Measurements from ENCODE around the gene MIDN.

The MIDN gene

DNA sequence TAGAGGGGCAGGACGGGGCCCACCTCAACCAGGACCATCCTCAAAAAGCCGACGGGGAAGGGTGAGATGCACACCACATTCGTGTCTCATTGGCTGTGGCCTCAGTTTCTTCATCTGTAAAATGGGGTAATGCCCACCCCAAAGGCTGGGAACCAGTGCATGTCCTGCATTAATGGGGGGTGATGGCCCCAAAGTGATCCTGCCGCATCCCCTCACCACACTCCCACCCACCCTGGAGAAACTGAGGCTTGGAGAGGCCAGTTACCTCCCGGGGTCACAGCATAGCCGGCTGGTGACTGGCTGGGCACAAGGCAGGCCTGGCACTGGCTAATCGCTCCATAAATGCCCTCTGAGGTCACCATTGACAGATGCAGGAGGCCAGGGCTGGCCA lies 640 bp upstream of the MIDN start:
- no peak for DNase-seq

DNA sequence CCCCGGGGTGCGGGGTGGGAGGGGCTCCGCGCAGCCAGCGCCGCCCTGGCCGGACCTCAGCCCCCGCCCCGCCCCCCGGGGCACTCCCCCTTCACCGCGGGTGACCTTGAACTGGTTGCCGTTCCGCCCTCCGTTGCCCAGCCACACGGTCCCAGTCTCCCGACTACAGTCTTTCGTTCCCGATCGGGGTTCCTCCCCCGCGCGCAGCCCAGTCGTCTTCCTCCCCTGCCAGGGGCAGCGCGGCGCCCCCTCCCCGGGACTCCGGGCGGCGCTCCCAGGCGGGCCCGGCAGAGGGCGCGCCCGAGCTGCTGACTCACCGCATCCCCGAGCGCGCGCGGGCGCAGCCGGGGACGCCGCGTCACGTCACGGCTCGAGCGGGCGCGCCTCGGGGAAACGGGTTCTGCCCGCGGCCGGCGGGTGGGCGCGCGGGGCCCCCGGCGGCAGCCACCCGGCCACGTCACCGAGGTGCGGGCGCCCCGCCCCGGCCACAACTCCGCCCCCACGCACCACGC lies 459 bp downstream of the MIDN start:
- peak; percentile 84 for DNase-seq

DNA sequence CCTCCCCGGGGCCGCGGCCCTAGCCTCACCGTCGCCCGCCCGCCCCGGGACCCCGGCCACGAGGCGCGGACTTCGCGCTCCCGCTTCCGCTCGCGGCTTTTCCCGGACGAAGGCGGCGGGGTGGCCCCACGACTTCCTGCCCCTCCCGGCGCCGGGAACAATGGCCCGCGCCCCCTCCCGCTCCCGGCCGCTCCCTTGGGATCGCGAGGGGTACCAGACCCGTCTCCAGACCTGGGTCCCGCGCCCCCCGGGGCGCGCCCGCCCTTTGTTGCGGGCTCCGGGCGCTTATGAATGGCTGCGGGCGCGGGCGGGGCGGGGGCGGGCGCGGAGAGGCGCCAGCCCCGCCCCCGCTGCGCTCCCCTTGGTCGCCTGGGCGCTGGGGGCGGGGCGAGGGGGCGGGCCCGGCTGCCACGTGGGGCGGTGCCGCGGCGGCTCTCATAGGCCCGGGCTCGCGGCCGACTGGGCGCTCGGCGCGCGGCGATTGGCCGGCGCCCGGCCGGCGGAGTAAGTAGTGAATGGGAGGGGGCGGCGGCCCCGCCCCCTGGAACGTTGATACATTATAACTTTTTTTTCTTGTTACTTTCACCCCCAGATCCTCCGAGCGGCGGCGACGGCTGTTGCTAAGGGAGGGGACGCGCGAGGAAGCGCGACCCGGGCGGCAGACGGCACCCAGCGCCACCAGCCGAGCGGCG lies 1.1 kb downstream of the MIDN start:
- peak; percentile 93 for DNase-seq

DNA sequence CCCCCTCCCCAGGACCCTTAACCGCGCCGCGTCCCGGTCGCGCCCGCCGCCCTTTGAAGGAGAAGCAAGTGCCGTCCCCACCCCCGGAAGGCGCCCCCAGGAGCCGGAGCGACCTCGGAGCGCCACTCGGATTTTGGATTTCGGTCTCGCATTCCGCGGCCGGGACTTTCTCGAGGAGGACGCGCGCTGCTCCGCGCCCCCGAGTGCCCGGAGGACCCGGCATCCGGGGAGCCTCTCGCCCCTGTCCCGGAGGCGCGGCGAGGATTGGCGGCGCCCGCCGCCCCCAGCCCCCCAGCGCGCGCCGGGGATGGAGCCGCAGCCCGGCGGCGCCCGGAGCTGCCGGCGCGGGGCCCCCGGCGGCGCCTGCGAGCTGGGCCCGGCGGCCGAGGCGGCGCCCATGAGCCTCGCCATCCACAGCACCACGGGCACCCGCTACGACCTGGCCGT lies 1.6 kb downstream of the MIDN start:
- no peak for DNase-seq

DNA sequence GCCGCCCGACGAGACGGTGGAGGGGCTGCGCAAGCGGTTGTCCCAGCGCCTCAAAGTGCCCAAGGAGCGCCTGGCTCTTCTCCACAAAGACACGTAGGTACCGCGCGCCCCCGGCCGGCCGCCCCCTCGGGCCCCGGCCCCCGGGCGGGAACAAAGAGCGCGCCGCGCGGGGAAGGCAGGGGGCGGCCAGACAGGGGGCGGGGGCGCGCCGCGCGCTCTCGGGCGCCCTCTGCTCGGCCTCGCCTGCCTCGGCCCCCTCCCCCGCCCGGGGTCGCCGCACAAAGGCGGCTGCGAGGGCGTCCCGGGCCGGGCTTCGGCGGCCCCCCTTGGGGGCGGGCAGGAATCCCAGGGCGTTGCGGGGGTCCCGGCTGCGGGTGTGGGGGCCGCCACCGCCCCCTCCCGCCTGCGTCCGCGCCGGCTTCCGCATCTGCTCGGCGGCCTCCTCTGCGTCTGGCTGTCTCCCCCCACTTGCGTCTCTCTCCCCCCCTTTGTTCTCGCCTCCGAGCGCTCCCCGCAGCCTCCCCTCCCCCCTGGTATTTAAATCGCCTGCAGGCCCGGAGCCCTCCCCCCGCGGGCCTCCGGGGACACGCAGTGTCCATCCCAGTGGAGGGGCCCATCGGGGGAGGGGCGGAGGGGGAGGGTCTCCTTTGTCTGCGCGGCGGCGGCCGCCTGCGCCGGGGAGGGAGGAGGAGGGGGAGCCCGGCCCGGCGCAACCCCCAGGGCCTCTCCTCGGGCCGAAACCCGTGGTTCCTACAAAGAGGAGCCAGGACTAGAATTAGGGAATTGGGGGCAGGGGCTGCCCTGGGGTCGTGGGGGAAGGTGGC lies 2.3 kb downstream of the MIDN start:
- peak; percentile 50 for DNase-seq

DNA sequence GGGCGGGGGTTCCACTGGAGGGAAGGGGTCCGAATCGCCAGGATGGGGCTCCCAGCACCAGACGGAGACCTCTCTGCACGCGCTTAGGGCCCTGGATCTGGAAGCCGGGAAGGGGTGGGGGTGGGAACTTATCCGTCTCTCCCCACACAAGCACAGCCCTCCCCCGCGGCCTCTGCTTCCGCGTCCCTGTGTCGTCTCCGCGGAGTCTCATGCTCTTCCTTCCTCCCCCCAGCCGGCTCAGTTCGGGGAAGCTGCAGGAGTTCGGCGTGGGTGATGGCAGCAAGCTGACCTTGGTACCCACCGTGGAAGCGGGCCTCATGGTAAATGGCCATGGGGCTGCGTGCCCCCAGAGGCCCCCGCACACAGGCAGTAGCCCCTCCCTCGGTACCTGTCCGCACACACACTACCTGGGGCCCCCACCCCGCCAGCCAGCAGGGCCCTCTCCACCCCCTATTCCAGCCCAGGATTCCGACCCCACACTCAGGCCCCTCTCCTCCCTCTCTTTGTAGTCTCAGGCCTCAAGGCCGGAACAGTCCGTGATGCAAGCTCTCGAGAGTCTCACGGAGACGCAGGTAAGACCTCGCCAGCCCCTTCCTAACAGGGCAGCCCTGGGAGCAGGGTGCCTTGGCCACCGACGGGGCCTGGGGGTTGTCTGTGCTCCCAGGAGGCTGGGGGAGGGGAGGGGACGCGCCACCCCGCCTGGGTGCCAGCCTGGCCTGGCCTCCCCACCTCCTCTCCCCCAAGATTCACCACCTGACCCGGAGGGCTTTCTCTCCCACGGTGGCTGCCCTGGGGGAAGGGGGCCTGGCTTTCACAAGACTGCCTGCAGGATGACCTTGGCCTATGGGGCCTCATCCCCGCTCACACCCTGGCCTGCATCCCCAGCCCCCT lies 3.2 kb downstream of the MIDN start:
- DNase-seq, result peak; percentile 68

DNA sequence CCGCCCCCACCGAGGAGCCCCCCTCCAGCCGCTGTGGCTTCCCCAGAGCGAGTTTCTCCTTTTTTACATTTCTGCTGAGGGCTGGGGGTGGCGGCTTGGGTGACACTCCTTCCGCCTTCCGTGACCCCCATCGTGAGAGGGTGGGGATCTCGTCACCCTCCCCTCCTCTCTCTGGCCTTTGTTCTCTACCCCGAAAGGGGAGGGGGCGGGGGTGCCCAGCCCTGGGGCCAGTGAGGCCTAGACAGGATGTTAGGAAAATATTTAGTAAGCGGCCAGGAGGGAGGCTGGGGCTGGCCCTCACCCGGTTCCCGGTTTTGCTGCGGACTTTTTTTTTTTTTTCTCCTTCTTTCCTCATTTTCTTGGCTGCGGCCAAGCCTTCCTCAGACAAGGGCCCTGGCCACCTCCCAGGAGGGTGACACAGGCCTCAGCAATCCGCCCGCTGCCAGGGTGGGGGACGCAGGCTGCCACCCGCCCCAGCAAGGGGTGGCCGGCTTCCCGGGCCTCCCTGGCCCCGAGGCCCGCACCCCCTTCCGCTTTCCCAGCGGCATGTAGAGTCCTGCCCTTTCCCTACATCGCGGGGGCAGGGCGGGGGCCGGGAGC lies 3.9 kb downstream of the MIDN start:
- peak; percentile 50 for DNase-seq

DNA sequence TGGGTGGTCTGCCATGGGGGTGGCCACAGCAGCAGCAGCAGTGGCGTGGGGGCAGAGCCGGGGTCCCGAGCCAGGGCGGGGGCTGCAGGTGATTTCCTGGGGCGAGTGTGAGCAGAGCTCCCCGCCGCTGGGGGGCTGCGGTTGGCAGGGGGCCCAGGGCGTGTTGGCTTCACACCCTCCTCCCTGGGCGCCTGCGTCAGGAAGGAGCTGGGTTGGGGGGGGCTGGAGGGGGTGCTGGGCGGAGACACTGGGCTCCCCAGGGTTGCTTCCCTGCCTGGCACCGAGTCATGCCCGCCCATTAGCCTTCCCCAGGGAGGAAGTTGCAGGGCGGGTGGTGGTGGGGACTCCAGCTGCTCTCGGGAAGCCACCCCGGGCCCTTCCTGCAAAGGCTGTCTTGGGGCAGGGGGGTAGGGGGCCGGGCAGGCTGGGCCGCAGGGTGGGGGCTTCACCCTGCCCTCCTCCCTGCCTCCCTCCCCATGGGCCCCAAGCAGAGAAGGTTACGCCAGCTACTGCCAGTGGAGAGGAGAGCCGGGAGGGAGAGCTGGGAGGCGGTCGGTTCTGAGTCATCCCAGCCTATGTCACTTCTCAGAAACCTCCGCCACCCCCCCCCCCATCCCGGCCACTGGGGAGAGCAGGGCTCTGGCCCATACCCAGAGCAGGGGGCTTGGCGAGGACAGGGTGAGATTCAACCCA lies 4.6 kb downstream of the MIDN start:
- DNase-seq, result peak; percentile 69

DNA sequence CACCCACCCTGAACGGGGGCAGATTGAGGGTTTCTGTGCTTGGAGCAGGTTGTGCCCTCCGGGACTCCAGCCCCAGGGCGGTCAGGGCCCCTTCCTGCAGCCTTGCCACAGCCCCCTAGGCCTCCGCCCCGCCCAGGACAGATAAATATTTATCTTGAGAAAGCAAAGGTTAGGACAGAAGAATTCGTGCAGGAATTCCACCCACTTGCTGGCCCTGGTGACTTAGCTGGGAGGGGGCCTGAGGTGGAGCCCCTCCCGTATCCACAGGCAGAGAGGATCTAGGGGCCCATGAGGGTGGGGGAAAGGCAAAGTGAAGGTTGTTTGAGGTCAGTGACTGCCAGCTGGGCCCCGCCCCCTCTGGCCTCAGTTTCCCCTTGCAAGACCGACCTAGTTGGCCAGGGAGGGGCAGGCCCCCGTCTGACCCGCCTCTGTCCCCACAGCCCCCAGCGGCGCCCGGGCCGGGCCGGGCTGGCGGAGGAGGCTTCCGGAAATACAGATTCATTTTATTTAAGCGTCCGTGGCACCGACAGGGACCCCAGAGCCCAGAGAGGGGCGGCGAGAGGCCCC lies 5.2 kb downstream of the MIDN start:
- DNase-seq, result no peak

DNA sequence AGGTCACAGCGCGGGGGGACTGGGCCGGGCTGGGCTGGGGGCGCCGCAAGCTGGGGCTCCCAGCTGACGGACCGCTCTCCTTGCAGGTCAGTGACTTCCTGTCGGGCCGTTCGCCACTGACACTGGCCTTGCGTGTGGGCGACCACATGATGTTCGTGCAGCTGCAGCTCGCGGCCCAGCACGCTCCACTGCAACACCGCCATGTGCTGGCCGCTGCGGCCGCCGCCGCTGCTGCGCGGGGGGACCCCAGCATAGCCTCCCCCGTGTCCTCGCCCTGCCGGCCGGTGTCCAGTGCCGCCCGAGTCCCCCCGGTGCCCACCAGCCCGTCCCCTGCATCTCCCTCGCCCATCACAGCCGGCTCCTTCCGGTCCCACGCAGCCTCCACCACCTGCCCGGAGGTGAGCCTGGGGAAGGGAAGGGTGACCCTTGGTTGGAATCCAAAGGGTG lies 5.7 kb downstream of the MIDN start:
- DNase-seq, result no peak

DNA sequence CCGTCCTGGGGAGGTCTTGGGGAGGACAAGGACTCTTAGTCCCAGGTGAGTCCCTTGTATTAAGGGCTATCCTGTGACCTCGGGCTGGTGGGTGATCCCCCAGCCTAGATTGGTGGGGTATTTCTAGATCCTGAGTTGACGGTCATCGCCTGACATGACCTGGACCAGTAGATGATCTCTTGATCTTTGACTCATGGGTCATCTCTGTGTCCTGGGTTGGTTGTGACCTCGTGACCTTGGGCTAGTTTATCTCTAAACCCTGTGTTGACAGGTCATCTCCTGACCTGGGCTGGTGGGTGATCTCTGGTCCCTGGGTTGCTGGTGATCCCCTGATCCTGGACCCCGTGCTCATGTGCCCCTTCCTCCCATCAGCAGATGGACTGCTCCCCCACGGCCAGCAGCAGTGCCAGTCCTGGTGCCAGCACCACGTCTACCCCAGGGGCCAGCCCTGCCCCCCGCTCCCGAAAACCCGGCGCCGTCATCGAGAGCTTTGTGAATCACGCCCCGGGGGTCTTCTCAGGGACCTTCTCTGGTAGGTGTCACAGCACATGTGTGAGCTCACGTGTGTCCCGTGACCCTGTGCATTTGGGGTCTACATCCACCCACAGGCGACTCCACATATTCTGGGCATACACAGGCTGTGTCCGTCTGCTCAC lies 6.3 kb downstream of the MIDN start:
- no peak for DNase-seq

DNA sequence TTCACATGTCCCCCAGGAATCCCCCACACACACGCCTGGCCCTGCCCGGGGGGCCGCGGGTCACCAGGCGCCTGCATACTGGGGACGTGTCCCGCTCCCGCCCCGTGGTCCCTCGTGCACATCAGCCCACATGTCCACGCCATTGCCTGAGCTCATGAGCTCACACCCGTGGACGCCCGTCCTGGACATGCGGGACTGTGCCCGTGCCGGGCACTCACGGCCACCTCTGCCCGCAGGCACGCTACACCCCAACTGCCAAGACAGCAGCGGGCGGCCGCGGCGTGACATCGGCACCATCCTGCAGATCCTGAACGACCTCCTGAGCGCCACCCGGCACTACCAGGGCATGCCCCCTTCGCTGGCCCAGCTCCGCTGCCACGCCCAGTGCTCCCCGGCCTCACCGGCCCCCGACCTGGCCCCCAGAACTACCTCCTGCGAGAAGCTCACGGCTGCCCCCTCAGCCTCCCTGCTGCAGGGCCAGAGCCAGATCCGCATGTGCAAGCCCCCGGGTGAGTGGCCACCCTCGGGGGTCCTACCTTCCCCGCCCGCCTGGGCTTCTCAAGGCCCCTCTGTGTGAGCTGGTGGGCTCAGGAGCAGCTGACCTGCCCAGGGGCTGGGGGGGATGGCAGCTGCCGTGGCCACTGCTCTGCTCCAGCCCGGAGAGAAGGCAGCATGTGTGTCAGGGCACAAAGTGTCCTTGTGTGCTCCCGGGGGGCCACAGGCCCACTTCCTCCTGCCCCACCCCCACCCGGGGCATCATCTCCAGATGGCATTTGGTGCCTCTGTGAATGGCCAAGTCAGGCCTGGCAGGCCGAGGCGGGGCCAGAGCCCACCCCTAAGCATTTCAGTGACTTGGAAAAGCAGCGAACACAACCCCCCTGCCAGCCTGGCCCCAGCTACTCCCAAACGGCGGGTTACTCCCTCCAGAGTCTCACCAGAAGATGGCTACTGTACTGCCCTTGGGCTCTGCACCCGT lies 7.1 kb downstream of the MIDN start:
- no peak for DNase-seq

DNA sequence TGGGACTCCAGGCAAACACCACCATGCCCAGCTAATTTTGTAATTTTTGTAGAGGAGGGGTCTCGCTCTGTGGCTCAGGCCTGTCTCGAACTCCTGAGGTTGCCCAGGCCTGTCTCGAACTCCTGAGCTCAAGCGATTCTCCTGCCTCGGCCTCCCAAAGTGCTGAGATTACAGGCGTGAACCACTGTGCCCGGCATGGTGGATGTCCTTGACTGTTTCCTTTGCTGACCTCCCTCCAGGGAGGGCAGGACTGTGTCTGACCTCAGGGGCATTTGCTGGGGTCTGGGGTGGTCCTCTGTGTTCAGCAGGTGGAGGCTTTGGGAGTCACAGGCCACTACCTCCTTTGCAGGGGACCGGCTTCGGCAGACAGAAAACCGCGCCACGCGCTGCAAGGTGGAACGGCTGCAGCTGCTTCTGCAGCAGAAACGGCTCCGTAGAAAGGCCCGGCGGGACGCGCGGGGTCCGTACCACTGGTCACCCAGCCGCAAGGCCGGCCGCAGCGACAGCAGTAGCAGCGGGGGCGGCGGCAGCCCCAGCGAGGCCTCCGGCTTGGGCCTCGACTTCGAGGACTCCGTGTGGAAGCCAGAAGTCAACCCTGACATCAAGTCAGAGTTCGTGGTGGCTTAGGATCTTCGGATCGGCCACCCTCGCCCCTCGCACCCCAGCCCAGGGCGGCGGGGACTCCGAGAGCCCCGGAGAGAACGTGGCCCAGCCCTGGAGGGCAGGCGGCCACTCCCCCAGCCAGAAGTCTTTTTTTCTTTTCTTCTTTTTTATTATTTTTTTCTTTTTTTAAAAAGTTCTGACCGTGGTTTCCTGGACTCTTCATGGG lies 8.5 kb downstream of the MIDN start:
- no peak for DNase-seq

DNA sequence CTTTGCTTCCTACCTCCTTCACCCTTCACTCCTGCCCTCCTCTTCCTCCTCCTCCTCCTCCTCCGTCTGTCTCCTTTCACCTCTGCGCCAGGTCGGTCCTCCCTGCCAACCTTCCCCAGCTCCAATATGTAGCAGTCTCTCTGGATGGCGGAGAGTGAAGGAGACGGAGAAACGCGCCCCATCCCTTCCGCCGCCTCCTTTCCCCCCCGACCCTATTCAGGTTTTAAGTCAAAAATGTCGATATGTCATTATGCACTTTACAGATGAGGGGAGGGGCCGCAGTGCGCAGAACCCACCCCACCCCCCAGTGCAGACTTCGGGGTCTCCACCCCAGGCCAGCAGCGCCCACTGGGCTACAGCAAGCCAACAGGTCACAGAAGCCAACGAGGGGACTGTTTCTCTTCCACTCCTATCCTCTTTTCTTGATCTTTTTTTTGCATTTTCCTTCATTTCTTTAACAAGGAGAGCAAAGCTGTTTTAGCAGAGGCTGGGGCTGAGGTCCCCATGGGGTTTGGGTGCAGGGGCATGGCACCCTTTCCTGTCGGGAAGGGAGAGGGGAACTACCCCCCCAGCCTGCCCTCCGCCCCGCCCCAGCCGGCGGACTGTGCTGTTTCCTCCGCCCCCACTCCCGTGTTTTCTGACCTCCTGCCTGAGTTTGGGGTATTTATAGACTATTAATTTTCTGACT lies 9.2 kb downstream of the MIDN start:
- DNase-seq, result no peak

DNA sequence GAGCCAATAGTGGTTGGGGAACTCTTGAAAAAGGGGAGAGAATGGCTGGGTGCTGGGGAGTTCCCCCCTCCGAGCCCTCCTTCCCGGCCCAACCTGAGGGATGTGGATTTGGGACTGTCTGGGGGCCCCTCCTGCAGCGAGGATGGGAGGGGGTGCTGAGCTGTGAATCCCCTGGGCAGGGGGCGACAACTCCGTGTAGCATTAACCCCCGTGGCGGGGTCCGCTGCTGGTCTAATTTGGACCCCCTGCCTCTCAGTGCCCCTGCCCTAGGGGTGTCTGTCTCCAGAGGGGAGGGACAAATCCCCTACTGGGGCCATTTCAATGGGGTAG lies 9.7 kb downstream of the MIDN start:
- no peak for DNase-seq

DNA sequence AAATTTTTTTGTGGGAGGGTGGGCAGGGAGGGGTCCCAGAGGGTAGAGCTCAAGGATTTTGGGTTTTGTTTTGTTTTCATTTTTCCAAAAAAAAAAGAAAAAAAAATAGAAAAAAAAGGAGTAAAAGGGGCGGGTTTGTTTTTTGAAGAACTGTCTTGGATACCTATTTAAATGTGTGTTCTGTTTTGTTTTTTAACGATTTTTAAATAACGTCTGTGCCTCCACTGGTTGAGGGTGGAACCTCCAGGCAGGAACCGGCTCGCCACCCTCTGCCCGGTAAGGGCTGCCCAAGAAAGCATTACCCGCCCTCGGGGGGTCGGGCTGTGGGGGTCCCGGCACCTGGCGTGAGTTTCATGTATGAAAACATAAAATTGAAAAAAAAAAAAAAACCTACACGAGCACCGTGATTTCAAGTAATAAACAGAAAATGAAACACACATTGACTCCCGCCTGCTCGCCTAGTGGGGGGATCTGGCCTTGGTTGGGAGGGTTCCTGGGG lies 10.4 kb downstream of the MIDN start:
- no peak for DNase-seq

DNA sequence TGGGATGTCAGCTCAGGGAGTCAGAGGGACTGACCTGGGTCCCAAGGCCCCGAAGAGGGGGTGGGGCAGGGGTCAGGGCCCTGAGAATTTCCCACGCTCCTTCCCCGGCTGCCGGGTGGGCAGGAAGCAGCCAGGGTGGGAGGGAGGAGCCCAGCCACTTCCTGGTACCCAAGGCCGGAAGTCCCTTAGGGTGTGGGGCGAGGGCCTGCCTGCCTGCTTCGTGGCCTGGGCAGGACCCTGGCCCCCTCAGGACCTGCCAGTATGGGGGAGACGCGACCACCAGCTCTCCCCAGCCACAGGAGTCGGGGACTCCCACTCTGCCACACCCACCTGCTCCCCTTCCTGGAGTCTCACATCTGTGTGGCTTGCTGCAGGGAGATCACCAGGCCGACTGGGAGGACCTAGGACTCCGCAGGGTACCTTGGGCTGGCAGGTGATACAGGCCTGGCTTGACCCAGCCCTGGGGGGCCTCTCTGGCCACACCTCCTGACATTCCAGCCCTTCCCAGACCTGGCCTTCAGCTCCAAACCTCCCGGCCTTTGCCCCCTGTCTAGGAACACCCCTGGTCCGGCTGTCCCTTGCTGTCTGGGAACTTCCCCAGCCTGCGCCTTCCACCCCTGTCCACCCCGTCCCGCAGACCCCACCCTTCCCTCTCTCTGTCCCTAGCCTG lies 11.0 kb downstream of the MIDN start:
- DNase-seq, result peak; percentile 64

All from stimulated activated CD4-positive, alpha-beta T cell treated with anti-CD3 and anti-CD28 coated beads, Interleukin-4, amount 100 ng/mL, for 1 hour (primary cell).